ENCODE results near the gene RBM38. TPM values are rescaled to one million over a fixed set of nuclear protein-coding genes. Genes with fewer than 3 reads are reported as not detected.
A peak's percentile ranks its signal among the peaks of the same experiment; 100 is the strongest.

Gene RBM38
- total RNA-seq, 1 donor from 2014 or later = 16.6 TPM

- H3K9me3 Mint-ChIP-seq (ENCODE audit: unreplicated experiment) = no peaks in the 10 kb centered on the region
- no peak overlapping the region for H3K27ac Mint-ChIP-seq (ENCODE audit: unreplicated experiment)
- H3K36me3 Mint-ChIP-seq (ENCODE audit: unreplicated experiment) = no peaks in the 10 kb centered on the region
- no peak overlapping the region for H3K4me3 Mint-ChIP-seq (ENCODE audit: unreplicated experiment)
- H3K4me1 Mint-ChIP-seq (ENCODE audit: low read depth, unreplicated experiment) = no peaks in the 10 kb centered on the region
- DNase-seq = no peak
- no peak for TF ChIP-seq CTCF (IDR thresholded peaks at IDR 0.05; ENCODE audit: partially characterized antibody, unreplicated experiment)
- H3K27me3 Mint-ChIP-seq (ENCODE audit: unreplicated experiment) = peaks cover 2% of the 10 kb centered on the region
Observed at GRCh38 chr20:57375652-57376230, 15.5 kb upstream of the RBM38 start.

- no peak for TF ChIP-seq CTCF (IDR thresholded peaks at IDR 0.05; ENCODE audit: partially characterized antibody, unreplicated experiment)
- Mint-ChIP-seq H3K27ac (ENCODE audit: unreplicated experiment) (no peak overlapping the region), H3K4me3 (ENCODE audit: unreplicated experiment) (no peak overlapping the region), H3K9me3 (ENCODE audit: unreplicated experiment) (no peaks in the 10 kb centered on the region), H3K4me1 (ENCODE audit: low read depth, unreplicated experiment) (no peaks in the 10 kb centered on the region), H3K27me3 (ENCODE audit: unreplicated experiment) (peaks cover 2% of the 10 kb centered on the region), H3K36me3 (ENCODE audit: unreplicated experiment) (no peaks in the 10 kb centered on the region)
- DNase-seq = no peak
Observed at GRCh38 chr20:57377350-57377749, 13.8 kb upstream of the RBM38 start.

GRCh38 chr20:57378107-57378506 lies 13.1 kb upstream of the RBM38 start:
- H3K4me1 Mint-ChIP-seq (ENCODE audit: low read depth, unreplicated experiment) = no peaks in the 10 kb centered on the region
- TF ChIP-seq CTCF (IDR thresholded peaks at IDR 0.05; ENCODE audit: partially characterized antibody, unreplicated experiment) = no peak
- no peaks in the 10 kb centered on the region for H3K9me3 Mint-ChIP-seq (ENCODE audit: unreplicated experiment)
- no peak overlapping the region for H3K27ac Mint-ChIP-seq (ENCODE audit: unreplicated experiment)
- no peaks in the 10 kb centered on the region for H3K36me3 Mint-ChIP-seq (ENCODE audit: unreplicated experiment)
- H3K27me3 Mint-ChIP-seq (ENCODE audit: unreplicated experiment) = peaks cover 2% of the 10 kb centered on the region
- H3K4me3 Mint-ChIP-seq (ENCODE audit: unreplicated experiment) = no peak overlapping the region
- DNase-seq = no peak

GRCh38 chr20:57378646-57379262 lies 12.4 kb upstream of the RBM38 start:
- Mint-ChIP-seq H3K9me3 (ENCODE audit: unreplicated experiment) (no peaks in the 10 kb centered on the region), H3K27ac (ENCODE audit: unreplicated experiment) (no peak overlapping the region), H3K27me3 (ENCODE audit: unreplicated experiment) (peaks cover 2% of the 10 kb centered on the region), H3K4me3 (ENCODE audit: unreplicated experiment) (no peak overlapping the region), H3K36me3 (ENCODE audit: unreplicated experiment) (no peaks in the 10 kb centered on the region), H3K4me1 (ENCODE audit: low read depth, unreplicated experiment) (no peaks in the 10 kb centered on the region)
- DNase-seq = no peak
- TF ChIP-seq CTCF (IDR thresholded peaks at IDR 0.05; ENCODE audit: partially characterized antibody, unreplicated experiment) = no peak

- DNase-seq = no peak
- H3K36me3 Mint-ChIP-seq (ENCODE audit: unreplicated experiment) = no peaks in the 10 kb centered on the region
- no peak overlapping the region for H3K4me3 Mint-ChIP-seq (ENCODE audit: unreplicated experiment)
- H3K27me3 Mint-ChIP-seq (ENCODE audit: unreplicated experiment) = peaks cover 2% of the 10 kb centered on the region
- TF ChIP-seq CTCF (IDR thresholded peaks at IDR 0.05; ENCODE audit: partially characterized antibody, unreplicated experiment) = no peak
- H3K9me3 Mint-ChIP-seq (ENCODE audit: unreplicated experiment) = no peaks in the 10 kb centered on the region
- H3K4me1 Mint-ChIP-seq (ENCODE audit: low read depth, unreplicated experiment) = no peaks in the 10 kb centered on the region
- H3K27ac Mint-ChIP-seq (ENCODE audit: unreplicated experiment) = peak overlapping the region; percentile 1
Observed at GRCh38 chr20:57379263-57379647, 11.9 kb upstream of the RBM38 start.

Data from glutamatergic neuron (in vitro differentiated cells).